T-helper 1 cell treated with Interleukin-12 subunit alpha and Interleukin-12 subunit beta and Interleukin-4 antibody, amounts not matched to agents 30 μg/mL and 1 μg/mL, for 36 hours (primary cell): ENCODE measurements around the gene GALNT9.

ENCODE experiments used
- H3K27ac Mint-ChIP-seq: one replicate; pipeline ENCODE4 v1.8.0; 2021; ENCODE audit warnings: mild to moderate bottlenecking, mixed read lengths
- H3K27me3 Mint-ChIP-seq: one replicate; pipeline ENCODE4 v1.8.0; 2021; ENCODE audit warnings: low read depth, mixed read lengths
- H3K36me3 Mint-ChIP-seq: one replicate; pipeline ENCODE4 v1.8.0; 2021; ENCODE audit warnings: low read depth, mixed read lengths
- H3K4me1 Mint-ChIP-seq: one replicate; pipeline ENCODE4 v1.8.0; 2021; ENCODE audit warnings: low read depth, mixed read lengths
- H3K4me3 Mint-ChIP-seq: one replicate; pipeline ENCODE4 v1.8.0; 2021; ENCODE audit warnings: mild to moderate bottlenecking, moderate library complexity, mixed read lengths
- H3K9me3 Mint-ChIP-seq: one replicate; pipeline ENCODE4 v1.8.0; 2021; ENCODE audit warnings: mixed read lengths

GALNT9 gene

DNA sequence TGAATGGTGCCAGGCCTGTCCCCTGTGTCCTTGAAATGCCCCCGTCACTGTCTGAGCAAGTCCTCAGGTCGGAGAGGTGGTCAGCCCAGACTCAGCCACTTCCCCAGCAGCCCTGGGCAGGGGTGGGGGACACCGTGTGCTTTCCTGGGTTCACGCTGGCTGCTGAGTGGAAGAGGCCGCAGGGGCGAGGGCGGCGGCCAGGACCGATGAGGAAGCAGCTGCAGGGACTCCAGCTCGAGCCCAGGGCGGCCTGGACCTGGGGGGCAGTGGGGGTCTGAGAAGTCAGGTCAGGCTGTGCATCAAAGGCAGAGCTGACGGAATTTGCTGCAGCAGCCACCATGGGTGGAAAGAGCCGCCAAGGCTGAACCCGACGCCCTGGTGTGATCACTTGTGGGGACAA, 156.8 kb downstream of the GALNT9 start:
- H3K4me1 Mint-ChIP-seq = peaks cover 14% of the 10 kb centered on the region
- no peaks in the 10 kb centered on the region for H3K9me3 Mint-ChIP-seq
- no peak overlapping the region for H3K27ac Mint-ChIP-seq
- peaks cover 7% of the 10 kb centered on the region for H3K27me3 Mint-ChIP-seq
- H3K4me3 Mint-ChIP-seq = no peak overlapping the region
- no peaks in the 10 kb centered on the region for H3K36me3 Mint-ChIP-seq

DNA sequence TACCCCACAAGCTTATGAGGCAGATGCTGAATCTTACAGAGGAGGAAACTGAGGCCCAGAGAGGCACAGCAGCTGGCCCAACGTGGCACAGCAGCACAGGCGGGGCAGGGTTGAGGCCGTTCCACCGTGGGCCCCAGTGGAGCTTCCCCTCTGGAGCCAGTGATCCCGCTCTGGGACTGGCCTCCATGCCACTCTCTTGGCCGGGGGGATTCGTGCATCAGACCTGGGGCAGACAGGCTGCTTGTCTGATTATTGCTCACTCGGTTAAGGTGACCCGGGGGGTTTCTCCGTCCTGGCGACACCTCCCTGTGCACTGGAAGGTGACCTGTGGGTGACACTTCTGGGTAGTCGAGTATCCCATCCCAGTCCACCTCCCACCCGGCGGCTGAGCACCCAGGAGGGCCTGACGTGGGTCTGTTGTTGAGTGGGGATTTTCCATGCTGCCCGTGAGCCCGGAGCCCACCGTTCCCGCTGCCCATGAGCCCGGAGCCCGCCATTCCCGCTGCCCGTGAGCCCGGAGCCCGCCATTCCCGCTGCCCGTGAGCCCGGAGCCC, 157.3 kb downstream of the GALNT9 start:
- peaks cover 2% of the 10 kb centered on the region for H3K36me3 Mint-ChIP-seq
- no peak overlapping the region for H3K4me3 Mint-ChIP-seq
- H3K4me1 Mint-ChIP-seq = peaks cover 14% of the 10 kb centered on the region
- no peak overlapping the region for H3K27ac Mint-ChIP-seq
- peaks cover 7% of the 10 kb centered on the region for H3K27me3 Mint-ChIP-seq
- H3K9me3 Mint-ChIP-seq = peaks cover 2% of the 10 kb centered on the region

DNA sequence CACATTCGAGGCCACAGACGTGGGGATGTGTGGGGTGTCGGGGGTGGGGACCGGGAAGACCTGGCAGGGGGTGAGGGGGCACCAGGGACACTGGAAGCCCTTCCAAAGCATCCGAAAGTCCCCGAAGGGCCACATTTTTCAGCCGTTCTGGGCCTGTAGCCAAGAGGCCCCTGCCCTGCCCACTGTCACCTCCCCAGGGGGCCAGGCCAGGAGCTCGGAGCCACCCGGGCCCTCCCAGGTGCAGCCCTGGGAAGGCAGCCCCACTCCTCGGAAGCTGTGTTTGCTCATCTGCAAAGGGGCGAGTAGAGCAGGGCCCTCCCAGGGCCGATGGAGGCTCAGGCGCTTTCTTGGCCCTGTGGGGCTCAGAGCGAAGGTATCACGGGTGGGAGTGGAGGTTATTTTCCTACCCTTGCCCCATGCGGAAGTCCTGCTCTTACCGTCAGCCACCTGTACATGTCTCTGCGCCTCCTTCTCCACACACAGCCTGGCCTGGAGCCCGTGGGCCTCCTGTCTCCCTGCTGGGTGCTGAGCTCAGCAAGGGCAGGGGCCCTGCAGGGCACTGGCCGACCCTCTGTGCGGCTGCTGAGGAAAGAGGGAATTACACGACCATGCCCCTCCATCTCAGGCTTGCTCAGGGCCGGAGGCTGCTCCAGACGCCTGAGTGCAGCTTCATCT, 158.0 kb downstream of the GALNT9 start:
- peaks cover 5% of the 10 kb centered on the region for H3K36me3 Mint-ChIP-seq
- no peak overlapping the region for H3K4me3 Mint-ChIP-seq
- H3K9me3 Mint-ChIP-seq = peaks cover 6% of the 10 kb centered on the region
- peaks cover 7% of the 10 kb centered on the region for H3K27me3 Mint-ChIP-seq
- no peak overlapping the region for H3K27ac Mint-ChIP-seq
- H3K4me1 Mint-ChIP-seq = peaks cover 14% of the 10 kb centered on the region

DNA sequence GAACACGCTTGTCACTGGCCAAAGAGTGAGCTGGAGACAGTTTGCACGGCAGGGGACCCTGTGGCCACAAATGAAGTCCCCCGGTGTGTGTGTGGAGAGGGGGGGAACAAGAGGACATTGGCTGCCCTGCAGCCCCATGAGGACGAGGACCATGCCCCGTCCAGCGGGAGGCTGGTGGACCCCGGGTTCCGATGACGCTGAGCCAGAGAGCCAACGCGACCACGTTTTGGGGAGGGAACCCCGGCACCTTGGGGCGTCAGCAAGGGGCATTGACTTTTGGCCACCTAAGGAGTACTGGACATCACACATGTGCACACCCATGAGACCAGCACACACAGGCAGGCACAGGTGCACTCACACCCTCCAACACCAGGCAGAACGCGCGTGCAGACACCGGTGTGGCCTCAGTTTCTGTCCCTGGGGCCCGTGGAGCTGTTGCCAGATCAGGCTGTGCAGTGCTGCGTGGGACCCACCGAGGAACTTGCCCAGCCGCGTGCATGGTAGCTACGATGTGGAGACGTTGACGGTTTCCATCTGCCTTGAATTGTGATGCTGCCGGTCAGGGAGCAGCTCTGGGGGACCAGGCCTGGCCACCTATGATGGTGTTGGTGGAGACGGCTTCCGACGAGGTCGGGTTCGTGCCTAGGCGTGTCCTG, 158.6 kb downstream of the GALNT9 start:
- Mint-ChIP-seq H3K27me3 (peaks cover 7% of the 10 kb centered on the region), H3K4me1 (peaks cover 14% of the 10 kb centered on the region), H3K4me3 (no peak overlapping the region), H3K27ac (no peak overlapping the region), H3K36me3 (peaks cover 5% of the 10 kb centered on the region), H3K9me3 (peaks cover 13% of the 10 kb centered on the region)

DNA sequence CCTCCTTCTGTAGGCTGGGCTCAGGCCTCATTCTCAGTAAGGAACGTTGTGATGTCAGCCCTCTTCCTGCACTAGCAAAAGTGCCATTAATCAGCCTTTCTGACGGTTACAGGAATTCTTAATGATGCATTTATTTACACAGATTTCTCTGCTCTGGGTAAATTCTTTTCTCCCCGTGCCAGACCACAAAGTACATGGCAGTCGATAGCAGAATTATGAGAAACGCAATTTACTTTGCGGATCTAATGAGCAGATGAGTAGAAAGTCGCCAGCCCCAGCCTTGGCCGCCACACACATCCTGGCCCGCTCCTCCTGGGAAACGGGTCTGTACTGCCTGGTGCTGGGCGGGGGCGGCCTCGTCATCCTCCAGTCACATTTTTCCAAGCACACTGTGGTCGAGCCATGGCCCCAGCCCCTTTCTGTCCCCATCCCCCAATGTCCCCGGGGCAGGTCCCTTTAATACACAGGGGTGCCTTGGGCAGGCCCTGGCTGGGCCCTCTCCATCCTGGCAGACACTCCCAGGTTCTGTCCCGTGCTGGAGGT, 159.2 kb downstream of the GALNT9 start:
- Mint-ChIP-seq H3K27me3 (peaks cover 7% of the 10 kb centered on the region), H3K4me3 (no peak overlapping the region), H3K27ac (no peak overlapping the region), H3K36me3 (peaks cover 5% of the 10 kb centered on the region), H3K9me3 (peaks cover 14% of the 10 kb centered on the region), H3K4me1 (peaks cover 14% of the 10 kb centered on the region)

DNA sequence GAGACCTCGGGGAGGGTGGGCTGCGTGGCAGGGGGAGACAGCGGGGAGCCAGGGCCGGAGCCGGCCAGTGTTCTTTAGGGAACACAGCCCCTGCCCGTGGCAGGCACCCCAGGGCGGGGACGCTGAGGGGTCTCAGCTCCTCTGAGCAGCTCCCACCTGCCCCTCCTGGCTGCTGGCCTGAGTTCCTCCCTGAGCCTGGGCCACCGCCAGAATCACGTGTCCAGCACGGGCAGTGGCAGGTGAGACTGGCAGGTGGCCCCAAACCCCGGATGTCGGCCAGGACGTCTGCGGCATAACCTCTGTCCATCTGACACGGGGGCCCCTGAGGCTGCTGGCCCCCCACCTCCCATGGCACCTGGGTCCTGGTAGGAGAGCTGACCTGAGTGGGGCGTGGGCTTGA, 160.0 kb downstream of the GALNT9 start:
- Mint-ChIP-seq H3K9me3 (peaks cover 14% of the 10 kb centered on the region), H3K27ac (no peak overlapping the region), H3K4me1 (peaks cover 9% of the 10 kb centered on the region), H3K27me3 (peaks cover 7% of the 10 kb centered on the region), H3K36me3 (peaks cover 5% of the 10 kb centered on the region), H3K4me3 (no peak overlapping the region)

DNA sequence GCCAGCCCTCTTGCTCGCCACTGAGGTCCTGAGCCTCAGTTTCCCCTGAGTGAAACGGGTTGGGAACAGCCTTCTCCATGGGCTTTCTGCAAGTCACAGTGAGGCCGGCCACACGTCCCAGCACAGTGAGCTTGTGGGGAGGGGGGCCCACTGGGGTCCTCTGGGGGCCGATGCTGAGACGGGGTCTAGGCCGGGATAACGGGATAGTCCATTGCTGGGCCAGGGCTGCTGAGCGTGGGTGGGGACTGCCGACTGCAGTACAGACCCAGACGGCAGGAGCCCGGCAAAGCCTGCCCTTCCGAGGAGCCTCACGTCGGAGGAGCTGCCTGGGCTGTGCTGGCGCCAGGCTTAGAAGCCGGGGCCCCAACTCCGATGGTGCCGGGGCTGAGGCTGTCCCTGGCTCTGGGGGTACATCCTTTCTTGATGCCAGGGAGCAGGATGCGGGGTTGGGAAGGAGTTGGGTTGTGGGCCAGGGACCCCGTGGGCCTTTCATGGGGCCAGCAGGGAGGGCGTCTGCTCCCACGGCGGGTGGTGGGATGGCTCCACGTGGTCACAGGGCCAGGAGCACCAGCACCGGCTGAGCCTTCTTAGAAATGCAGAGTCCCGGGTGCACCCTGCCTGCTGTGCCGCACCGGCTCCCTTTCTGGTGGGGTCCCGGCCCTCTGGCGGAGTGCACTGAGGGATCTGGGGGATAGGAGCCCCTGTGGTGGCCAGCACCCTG, 160.9 kb downstream of the GALNT9 start:
- H3K9me3 Mint-ChIP-seq = peaks cover 14% of the 10 kb centered on the region
- no peak overlapping the region for H3K4me3 Mint-ChIP-seq
- no peak overlapping the region for H3K27ac Mint-ChIP-seq
- peaks cover 7% of the 10 kb centered on the region for H3K27me3 Mint-ChIP-seq
- H3K36me3 Mint-ChIP-seq = peaks cover 5% of the 10 kb centered on the region
- H3K4me1 Mint-ChIP-seq = peaks cover 9% of the 10 kb centered on the region

DNA sequence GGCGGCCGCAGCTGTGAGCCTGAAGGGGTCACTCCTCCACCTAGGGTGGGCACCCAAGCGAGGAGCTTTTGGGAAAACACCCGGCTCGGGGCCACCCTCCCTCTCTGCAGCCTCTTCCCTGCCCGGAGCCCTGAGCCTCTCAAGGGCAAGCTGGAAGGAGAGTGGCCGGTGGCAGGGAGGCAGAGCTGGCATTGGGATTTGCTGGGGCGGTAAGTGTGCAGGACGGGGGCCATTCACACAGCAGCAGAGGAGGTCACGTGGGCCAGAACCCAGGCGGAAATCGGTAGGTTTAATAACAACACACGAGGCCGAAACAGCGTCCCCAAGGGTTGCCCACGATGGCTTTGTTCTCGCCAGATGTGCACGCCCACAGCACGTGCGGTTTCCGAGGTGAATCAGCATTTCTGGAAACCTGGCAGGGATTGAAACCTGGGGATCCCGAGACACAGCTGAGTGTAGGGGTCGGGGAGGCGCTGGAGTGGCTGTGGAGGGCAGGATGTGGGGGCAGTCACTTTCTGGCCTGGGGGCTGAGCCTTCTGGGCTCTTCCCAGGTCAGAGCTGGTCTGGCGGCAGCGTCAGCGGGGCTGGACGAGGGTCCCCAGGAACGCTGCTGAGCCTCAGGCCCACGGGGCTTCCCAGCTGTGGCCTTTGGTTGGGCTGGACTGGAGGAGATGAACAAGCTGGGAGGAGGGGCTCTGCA, 161.6 kb downstream of the GALNT9 start:
- H3K27ac Mint-ChIP-seq = no peak overlapping the region
- no peak overlapping the region for H3K4me3 Mint-ChIP-seq
- peaks cover 14% of the 10 kb centered on the region for H3K9me3 Mint-ChIP-seq
- H3K36me3 Mint-ChIP-seq = peaks cover 5% of the 10 kb centered on the region
- H3K4me1 Mint-ChIP-seq = peaks cover 5% of the 10 kb centered on the region
- H3K27me3 Mint-ChIP-seq = peaks cover 4% of the 10 kb centered on the region

DNA sequence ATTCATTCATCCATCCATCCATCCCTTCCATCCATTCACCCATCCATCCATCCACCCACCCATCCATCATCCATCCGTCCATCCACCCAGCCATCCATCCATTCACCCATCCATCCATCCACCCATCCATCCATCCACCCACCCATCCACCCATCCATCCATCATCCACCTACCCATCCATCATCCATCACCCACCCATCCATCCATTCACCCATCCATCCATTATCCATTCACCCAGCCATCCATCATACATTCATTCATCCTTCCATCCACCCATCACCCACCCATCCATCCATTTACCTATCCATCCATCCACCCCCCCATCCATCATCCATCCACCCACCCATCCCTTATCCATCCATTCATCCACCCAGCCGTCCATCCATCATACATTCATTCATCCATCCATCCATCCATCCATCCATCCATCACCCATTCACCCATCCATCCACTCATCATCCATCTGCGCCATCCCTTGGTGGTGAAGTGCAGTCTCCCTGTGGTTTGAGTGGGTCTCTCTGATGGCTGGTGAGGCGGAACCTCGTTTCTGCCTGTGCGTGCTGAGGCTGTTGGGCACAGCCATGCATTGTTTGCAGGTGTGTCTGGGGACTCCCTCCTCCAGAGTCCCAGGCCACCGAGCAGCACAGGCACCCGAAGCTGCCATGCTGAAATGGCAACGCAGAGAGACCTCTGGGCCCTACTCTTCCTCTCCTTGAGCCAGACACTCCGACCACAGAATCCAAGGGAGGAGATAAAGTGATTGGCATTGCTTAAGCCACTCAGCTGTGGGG, 162.4 kb downstream of the GALNT9 start:
- Mint-ChIP-seq H3K36me3 (peaks cover 5% of the 10 kb centered on the region), H3K4me1 (peaks cover 5% of the 10 kb centered on the region), H3K4me3 (no peak overlapping the region), H3K27me3 (no peaks in the 10 kb centered on the region), H3K9me3 (peaks cover 14% of the 10 kb centered on the region), H3K27ac (no peak overlapping the region)

DNA sequence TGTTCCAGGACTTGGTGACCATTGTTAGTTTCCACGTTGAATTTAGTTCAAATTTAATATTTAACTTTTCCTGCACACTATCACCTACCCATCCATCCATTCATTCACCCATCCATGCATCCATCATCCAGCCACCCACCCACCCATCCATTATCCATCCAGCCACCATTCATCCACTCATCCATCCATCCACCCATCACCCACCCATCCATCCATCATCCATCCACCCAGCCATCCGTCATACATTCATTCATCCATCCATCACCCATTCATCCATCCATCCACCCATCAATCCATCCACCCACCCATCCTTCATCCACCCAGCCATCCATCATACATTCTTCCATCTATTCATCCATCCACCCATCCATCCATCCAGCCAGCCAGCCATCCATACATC, 163.3 kb downstream of the GALNT9 start:
- H3K4me1 Mint-ChIP-seq = peaks cover 5% of the 10 kb centered on the region
- peaks cover 5% of the 10 kb centered on the region for H3K36me3 Mint-ChIP-seq
- no peak overlapping the region for H3K27ac Mint-ChIP-seq
- no peak overlapping the region for H3K4me3 Mint-ChIP-seq
- H3K9me3 Mint-ChIP-seq = peaks cover 14% of the 10 kb centered on the region
- H3K27me3 Mint-ChIP-seq = no peaks in the 10 kb centered on the region

DNA sequence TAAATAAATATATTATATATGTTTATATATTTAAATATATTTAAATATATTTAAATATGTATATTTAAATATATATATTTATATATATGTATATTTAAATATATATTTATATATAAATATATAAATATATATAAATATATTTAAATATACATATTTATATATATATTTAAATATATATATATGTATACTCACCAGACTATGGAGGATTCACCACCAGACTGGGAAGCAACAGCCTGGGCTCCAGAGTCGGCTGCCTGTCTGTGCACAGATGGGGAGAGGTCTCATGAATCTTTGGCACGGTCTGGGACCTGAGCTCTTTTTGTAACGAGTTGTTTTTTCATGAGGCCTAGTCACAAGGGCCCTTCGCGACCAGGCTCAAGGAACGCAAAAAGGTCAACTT, 163.8 kb downstream of the GALNT9 start:
- Mint-ChIP-seq H3K27ac (no peak overlapping the region), H3K9me3 (peaks cover 14% of the 10 kb centered on the region), H3K4me1 (peaks cover 5% of the 10 kb centered on the region), H3K27me3 (no peaks in the 10 kb centered on the region), H3K36me3 (peaks cover 5% of the 10 kb centered on the region), H3K4me3 (no peak overlapping the region)

DNA sequence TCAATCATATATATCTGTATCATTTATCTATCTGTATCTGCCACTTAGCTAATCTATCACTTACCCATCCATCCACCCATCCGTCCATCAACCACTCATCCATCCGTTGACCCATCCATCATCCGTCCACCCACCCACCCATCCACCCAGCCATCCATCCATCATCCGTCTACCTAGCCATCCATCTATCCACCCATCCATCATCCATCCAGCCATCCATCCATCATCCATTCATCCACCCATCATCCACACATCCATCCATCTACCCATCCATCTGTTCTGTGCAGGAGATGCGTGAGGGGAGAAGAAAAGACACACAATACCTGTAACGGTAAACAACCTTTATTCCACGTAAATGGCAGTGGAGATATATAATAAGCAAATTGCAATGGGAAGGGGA, 165.0 kb downstream of the GALNT9 start:
- H3K4me1 Mint-ChIP-seq = peaks cover 5% of the 10 kb centered on the region
- H3K36me3 Mint-ChIP-seq = peaks cover 5% of the 10 kb centered on the region
- no peak overlapping the region for H3K4me3 Mint-ChIP-seq
- H3K9me3 Mint-ChIP-seq = peaks cover 14% of the 10 kb centered on the region
- H3K27ac Mint-ChIP-seq = no peak overlapping the region
- no peaks in the 10 kb centered on the region for H3K27me3 Mint-ChIP-seq

DNA sequence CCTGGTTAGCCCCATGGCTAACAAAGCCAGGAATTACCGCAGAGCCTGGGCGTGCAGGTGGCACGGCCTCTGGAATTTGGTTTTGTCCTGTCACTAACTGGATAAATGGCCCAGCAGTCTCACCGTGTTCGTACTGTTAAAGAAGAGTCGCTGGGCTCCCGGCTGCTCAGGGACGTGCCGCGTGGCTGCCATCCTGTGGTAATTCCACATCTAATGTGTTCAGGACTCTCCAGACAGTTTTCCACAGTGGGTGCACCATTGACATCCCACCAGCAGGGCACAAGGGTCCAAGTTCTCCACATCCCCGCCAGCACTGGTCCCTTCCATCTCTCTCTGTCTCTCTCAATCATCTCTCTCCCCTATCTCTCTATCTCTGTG, 165.5 kb downstream of the GALNT9 start:
- Mint-ChIP-seq H3K27me3 (no peaks in the 10 kb centered on the region), H3K4me3 (no peak overlapping the region), H3K36me3 (peaks cover 5% of the 10 kb centered on the region), H3K27ac (no peak overlapping the region), H3K4me1 (peaks cover 5% of the 10 kb centered on the region), H3K9me3 (peaks cover 14% of the 10 kb centered on the region)
